H54 (cell line): Measurements from ENCODE around the gene C3orf38.
"Not testable (repeated sequence)": the region's sequence is repeated elsewhere in the genome, so short reads cannot be mapped to it uniquely, and the experiment has no call there.

Experiments used
- DNase-seq: peaks from one replicate; pipeline ENCODE4 v3.0.0; 2011; ENCODE audit warnings: low spot score, mixed read lengths; ENCODE audit not compliant: insufficient read length
- FAIRE-seq: peaks from 3 replicates; lab custom pipeline; 2011; peaks lifted over from hg19 to GRCh38; lab: Jason Lieb, UNC
- POLR2A ChIP-seq: IDR thresholded peaks from 2 replicates; pipeline ENCODE4 v1.6.1; 2011; ENCODE audit warnings: low read depth, mild to moderate bottlenecking, low read length

C3orf38 gene

DNA sequence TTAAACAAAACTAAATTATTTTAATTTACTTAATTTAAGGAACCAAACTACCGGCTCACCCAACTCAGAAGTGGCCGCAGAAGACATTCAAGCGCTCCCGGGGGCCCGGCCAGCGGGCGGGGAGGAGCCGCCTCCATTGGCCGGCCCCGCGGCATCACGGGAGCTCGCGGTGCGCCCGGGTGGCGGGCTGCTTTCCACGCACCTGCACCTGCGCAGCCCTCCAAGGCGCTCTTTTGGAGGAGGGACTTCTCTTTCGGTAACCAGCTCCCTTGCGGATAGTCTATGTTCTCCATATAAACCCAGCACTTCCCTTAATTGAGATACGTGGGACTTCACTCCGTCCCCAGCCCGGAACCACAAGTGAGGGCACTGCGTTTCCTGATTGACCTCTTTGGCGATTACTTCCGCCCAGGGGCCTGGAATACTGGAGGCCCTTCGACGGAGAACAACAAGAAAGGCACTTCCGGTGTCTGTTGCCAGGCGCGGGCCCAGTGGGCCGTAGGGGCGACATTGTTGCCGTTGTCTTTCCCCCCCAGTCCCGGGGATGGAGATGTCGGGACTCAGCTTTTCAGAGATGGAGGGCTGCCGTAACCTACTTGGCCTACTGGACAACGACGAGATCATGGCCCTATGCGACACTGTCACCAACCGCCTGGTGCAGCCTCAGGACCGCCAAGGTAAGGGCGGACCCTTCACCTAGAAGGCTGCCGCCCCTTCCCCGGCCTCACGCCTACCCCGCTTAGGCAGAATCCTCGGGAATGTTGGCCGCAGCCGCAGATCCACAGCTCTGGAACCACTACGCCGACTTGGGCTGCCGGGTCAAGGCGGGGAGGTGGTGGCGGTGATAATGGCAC is at the start of gene C3orf38:
Gene C3orf38, plus strand, starts transcription at position 451 of the 854 bp plus-strand sequence. Its CDS starts 94 bp downstream, at position 545.
- peak; percentile 80 for FAIRE-seq
- peak; percentile 55 for TF ChIP-seq POLR2A
- peak; percentile 71 for DNase-seq

DNA sequence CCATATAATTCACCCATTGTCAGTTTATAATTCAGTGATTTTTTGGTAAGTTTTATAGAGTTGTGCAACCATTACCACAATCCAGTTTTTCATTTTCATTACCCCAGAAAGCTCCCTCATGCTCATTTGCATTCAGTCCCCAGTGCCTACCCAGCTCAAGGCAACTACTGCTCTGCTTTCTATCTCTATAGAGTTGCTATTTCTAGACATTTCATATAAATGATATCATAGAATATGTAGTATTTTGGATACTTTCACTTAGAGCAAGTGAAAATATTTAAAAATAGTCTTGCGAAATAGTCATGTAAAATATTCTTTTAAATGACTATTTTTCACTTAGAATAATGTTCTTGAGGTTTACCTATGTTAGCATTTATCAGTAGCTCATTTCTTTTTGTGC is 48.6 kb upstream of the C3orf38 start:
- DNase-seq (no peak), FAIRE-seq (no peak)
- no peak for TF ChIP-seq POLR2A

DNA sequence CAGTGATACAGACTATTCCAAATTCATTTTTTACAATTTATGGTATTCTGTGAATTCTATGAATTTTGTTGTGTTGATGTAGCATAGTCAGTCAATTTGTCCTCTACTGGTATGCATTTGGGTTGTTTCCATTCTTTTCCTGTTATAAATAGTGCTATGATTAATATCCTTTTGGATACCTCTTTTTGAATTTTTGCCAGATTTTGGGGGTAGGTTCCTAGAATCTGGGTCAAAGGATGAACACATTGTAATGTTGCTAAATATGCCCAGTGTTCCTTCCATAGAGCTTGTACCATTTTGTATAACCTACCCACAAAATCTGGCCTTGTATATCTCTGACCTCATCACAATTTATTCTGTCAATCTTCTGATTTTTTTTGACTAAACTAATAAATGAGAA is 44.4 kb upstream of the C3orf38 start:
- FAIRE-seq (no peak), DNase-seq (no peak)
- no peak for TF ChIP-seq POLR2A

DNA sequence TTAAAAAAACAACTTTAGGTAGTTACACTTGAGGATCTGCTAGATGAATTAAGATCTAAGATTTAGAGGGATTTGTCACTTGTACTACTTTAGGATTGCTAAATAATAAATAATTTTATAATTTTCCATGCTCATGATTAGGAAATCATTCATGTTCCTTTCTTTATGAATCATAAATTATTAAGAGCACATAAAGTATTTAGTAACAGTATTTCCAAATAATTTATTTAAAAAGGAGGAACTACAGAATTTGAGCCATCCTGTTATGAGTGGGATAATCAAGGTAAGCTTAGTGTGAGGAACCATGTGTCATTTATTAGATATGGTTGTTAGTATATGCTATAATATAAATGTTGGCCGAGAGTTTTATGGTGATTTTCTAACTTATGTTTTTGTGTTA is 37.5 kb upstream of the C3orf38 start:
- no peak for FAIRE-seq
- no peak for TF ChIP-seq POLR2A
- DNase-seq = no peak

DNA sequence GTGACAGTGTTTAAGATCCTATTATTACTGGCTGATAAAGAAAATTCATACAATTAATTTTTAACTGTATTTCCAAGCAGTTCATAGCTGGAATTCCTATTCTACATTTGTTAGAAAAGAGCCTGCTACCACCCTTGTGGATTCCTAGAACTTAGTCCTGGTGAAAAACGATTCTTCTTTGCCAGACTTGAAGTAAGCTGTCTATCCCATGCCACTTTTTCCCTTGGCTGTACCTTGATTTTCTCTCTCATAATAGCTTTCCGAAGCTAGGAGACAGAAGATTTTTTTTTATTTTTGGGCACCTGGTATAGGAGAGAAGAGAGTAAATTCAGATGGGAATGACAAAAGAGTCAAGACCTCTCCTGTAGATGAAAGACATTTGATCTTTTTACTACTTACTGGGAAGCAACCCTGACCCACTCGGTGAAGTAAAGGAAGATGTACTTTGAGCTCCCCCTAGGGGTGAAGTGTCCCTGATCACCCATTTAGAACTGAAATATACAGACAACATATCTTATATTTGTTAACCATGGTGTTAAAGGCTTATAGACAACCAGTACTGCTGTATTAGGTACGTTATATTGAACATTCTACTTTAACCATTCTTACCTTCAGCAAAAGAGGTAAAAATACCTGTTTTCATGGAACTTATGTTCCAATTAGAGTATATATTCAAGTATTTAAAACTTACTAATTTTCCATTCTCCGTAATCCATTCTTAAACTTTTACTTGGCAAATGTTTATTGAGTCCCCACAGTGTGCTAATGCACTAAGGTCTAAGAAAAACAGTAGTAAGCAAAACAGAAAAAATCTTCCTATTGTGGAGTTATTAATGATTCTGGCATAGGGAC is 36.2 kb upstream of the C3orf38 start:
- no peak for TF ChIP-seq POLR2A
- peak; percentile 3 for DNase-seq
- FAIRE-seq = peak; percentile 94

DNA sequence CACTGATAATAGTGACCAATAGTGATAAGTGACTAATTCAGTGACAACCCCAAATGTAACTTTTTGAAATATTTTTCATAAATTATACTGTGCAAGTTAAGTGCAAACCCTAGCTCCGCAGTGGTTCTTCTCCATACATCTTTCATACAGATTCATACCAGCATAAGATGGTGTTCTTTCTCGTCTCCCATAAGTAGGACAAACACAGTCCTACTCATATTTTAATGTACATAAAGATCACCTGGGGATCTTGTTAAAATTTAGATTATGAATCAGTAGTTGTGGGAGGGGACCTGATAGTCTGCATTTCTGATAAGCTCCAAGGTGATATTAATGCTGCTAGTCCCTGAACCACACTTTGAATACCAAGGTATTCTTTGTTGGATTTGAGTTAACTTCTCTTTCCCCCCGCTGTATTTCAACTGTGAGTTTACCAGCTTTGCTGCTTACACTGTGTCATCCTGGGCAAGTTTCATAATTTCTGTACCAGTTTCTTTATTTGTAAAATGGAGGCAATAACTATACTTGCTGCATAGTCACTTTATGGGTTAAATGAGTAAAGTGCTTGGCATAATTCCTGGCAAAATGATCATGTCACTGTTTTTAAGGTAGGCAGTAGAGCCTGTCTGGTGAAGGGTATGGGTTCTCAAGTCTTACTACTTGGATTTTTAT is 34.7 kb upstream of the C3orf38 start:
- DNase-seq = no peak
- FAIRE-seq = no peak
- TF ChIP-seq POLR2A = no peak

DNA sequence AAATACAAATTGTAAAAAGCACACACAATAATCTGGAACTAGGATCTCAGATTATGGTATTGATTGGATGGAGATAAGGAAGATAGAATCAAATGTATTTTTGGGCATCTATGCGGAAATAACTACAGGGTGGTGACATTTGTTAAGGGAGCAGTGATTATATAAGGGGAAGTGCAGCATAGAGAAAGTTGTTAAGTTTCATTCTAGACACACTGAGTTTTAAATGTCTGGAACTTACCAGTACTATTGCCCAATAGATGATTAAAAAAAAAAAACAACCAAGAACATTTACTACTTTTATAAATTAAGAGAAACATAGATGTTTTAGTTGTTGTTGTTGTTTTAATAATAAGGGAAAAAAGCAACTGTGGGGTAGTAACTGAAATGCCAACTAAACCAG is 32.1 kb upstream of the C3orf38 start:
- FAIRE-seq (no peak), DNase-seq (no peak)
- TF ChIP-seq POLR2A = no peak

DNA sequence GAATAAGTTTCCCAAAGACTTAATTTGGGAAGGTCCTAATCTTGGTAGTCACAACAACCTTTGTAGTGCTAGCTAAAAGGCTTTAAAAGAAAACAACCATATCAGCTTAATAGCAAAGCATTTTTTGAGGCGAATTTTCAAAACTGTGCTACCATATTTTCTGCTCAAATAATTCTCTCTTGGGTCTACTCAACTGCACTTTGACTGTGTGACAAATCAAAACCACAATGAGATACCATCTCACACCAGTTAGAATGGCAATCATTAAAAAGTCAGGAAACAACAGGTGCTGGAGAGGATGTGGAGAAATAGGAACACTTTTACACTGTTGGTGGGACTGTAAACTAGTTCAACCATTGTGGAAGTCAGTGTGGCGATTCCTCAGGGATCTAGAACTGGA is 31.2 kb upstream of the C3orf38 start:
- not testable (repeated sequence) for DNase-seq, FAIRE-seq

DNA sequence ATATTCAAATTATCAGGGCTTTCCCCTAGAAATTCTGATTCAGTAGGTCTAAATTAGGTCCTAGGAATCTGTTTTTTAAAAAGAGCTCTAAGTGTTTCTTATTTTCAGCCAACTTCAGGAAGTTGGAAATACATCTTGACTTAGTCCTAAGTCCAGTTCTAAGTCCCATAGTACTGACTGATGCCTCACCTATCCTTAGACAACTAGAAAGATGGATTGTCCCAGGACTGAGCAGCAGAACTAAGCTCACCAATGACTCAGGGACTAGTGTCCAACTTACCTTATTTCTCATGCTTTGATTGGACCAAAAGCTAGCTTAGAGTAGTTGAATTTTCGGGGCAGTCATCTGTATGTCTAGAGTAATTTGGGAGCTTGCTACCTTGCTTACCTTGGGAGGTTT is 26.2 kb upstream of the C3orf38 start:
- TF ChIP-seq POLR2A = no peak
- DNase-seq = no peak
- FAIRE-seq = no peak

DNA sequence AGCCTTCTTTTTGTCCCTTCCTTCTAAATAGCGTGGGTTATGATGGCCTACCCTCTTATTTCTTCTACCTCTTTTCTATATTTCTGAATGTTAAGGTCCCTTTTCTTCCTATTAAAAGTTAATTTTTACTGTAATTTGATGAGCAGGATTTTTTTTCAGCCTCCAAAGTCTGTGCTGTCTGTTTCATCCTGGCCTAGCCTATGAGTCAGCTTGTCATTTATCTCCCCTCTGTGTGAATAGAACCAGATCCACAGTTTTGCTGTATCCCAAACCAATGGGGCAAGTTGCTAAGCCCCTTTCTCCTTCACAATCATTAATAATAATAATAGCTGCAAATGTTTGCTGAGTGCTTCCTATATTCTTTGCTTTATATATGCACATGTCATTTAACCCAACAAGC is 18.1 kb upstream of the C3orf38 start:
- DNase-seq = no peak

DNA sequence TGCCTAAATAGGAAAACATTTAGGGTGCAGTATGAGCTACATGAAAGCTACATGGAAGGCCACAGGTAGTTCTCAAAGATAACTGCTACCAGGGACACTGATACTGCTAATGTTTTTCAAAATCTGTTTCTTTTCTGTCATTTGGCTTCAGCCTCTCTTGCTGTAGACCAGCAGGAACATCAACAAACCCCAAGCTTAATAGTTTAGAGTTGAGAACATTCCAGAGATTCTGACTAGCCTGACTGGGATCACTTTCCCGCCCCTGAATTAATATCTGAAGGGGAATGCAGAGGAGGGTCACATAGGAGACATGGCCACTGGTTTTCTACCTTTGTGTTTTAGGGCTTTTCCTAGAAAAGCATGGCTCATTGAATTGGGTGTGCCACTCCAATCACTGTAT is 16.9 kb upstream of the C3orf38 start:
- FAIRE-seq = no peak
- no peak for DNase-seq
- TF ChIP-seq POLR2A = no peak

More for the DNA sequence above, 18.1 kb upstream of the C3orf38 start:
- FAIRE-seq = peak; percentile 27
- no peak for TF ChIP-seq POLR2A

DNA sequence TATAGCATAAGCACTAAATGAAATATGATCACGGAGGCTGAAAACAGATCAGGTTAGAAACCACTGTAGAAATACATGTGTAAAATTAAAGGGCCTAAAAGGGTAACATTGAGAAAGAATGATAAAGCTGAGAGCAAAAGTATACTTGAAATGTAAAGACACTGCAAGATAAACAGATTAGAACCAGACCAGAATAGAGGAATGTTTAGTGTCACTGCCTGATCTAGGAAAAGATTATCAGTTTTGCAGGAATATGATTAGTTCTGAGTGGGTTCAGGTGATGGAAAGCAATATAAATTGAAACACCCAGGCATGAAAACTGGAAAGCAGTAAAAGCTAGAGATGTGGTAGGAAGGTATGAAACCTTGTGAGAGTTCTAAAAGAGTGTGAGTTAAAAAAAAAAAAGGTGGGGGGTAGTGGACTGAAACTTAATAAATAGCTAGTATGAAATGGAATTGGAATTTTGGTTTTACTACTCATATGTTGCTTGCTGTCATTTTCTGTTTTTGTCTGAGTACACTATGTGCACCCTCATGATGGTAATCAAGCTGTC is 16.0 kb upstream of the C3orf38 start:
- TF ChIP-seq POLR2A = no peak
- DNase-seq = no peak
- FAIRE-seq = no peak

DNA sequence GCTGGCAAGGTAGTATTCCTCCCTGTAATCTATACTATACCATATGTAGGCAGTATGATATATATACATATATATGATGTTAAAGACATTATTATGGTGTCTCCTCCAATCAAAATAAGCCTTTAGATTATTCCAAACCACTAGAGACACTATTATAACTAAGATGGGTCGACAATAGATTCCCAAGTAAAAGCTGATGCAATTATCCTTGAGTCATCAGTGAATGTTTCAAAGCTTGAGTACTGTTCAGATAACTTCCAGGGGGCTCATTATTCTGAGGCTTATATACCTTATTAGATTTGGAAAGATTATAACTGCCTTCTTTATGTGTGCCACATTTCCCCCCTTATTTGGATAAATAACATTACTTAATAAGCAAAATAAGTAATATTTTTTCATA is 11.9 kb upstream of the C3orf38 start:
- FAIRE-seq (no peak), DNase-seq (no peak)
- no peak for TF ChIP-seq POLR2A
